IPS-NIHi11 (cell line): Measurements from ENCODE around the gene SUSD2.
"Not testable (repeated sequence)": the region's sequence is repeated elsewhere in the genome, so short reads cannot be mapped to it uniquely, and the experiment has no call there.

Experiments
- DNase-seq: peaks from one replicate; pipeline ENCODE4 v3.0.0; 2012; ENCODE audit warnings: mixed read lengths, low spot score

The SUSD2 gene

DNA sequence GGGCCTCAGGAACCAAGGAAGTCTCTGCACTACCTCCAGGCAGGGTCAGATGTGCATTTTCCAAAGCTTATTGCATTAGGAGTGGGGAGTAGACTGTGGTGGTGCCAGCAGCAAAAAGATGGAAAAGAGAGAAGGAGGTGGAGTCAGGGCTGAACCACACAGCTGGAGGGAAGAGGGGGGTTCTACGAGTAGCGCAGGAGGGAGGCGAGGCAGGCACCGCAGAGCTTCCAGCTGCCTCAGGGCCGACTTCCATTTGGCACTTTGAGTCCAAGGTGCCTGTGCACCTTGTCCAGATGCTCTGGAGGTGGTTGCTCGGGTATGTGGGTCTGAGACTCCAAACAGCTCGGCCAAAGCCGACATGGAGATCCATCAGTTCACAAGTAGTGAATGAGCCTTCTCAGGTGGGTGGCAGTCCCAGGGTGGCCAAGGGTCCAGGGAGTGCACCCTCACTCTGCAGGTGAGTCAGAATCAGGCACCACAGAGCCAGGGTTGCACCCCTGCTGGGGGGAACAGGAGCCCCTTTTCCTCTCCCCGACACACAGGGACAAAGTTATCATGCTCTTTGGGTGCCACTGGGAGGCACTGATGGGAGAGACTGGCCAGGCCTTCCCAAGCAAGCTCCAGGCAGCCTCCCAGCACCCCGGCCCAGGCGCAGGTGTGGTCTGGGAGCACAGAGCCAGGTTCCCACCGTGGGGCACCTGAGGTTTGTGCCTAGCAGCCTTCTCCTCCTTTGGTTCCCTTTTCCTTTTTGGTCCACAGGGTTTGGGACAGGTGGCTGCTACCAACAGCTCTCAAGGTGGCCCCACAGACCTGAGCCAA lies 33.4 kb downstream of the SUSD2 start:
- DNase-seq = no peak

DNA sequence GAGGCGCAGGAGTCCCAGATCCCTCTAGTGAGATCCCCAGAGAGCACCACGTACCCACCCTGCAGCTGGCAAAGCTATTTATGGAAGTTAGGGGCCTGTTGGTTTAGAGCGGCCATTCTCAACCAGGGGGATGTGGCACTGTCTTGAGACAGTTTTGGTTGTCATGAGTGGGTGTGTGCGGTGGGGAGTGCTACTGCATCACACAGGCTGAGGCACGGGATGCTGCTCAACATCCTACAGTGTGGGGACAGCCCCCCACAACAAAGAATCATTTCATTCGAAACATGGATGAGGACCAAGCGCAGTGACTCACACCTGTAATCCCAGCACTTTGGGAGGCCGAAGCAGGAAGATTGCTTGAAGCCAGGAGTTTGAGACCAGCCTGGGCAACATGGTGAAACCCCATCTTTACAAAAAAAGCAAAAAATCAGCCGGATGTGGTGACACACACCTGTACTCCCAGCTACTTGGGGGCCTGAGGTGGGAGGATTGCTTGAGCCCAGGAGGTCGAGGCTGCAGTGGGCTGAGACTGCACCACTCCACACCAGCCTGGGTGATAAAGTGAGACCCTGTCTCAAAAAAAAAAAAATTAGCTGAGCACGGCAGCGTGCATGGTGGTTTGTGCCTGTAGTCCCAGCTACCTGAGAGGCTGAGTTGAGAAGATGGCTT lies 35.4 kb downstream of the SUSD2 start:
- no peak for DNase-seq

DNA sequence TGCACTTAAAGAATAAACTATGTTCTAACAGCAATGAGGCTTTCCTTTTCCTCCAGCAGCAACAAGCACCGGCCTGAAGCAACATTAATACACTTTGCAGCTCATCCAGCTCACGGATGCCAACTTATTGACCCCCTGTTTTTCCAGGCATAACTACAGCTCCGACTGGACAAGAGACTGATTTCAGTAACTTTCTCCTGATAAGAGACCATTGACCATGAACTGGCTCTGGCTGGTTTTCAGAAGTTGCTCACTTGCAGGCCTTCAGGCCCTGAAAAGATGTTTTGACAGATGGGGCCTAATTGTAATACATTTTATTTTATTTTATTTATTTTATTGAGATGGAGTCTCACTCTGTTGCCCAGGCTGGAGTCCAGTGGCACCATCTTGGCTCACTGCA lies 36.1 kb downstream of the SUSD2 start:
- DNase-seq = no peak

DNA sequence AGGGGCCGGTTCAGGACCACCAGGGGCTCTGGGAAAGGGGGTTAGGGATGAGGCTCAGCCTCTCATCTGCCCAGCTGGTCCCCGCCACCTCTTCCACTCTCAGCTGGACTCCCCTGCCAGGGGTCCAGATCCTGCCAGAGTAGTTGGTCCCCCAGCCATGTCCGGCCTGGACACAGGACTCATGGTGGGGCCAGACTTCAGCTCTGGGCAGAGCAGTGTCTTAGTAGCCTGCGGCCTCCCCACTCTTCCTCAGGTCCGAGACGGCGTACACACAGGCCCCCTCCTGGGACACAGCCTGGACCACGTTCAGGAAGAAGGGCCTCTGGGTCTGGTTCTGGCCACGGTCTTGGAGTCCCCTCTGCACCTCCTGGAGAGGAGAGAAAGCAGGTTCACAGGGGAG lies 38.5 kb downstream of the SUSD2 start:
- DNase-seq = peak; percentile 3

DNA sequence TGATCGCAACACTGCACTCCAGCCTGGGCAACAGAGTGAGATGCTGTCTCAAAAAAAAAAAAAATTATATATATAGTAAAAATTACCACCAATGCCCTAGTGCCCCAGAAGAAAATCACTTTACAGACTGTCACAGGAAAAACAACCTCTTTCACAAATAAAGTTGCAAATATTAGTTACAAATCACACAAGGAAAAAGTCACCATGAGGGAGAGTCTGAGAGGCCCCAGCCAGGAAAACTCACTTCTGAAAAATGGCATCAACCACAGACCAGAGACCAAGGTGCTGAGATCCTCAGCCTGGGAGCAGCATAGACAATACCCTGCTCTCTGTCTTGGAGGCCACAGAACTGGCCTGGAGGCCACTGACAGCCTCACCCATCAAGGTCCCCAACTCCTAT lies 43.2 kb downstream of the SUSD2 start:
- peak; percentile 2 for DNase-seq

DNA sequence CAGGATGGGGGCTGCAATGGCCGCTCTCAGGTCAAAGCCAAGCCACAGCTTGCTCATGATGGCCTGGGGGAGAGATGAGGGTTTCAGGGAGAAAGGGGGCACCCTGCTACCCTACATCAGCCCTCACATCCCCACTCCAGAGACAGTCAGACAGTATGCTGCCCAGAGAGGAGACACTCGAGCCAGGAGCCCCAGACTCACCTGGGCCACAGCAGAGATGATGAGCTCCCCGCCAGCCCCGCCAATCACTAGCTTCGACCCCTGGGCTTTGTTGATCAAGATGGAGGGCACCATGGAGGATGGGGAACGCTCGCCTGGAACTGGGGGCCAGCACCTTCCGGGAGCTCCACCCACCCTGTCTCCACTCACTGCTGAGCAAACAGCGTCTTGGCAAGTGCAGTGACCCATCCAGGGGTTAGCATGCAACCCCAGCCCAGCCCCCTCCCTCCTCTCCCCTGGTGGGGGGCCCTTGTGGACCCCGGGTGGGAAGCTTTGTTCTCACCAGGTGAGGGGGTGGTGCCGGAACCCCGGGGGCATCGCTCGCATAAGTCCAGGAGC lies 43.8 kb downstream of the SUSD2 start:
- peak; percentile 2 for DNase-seq

DNA sequence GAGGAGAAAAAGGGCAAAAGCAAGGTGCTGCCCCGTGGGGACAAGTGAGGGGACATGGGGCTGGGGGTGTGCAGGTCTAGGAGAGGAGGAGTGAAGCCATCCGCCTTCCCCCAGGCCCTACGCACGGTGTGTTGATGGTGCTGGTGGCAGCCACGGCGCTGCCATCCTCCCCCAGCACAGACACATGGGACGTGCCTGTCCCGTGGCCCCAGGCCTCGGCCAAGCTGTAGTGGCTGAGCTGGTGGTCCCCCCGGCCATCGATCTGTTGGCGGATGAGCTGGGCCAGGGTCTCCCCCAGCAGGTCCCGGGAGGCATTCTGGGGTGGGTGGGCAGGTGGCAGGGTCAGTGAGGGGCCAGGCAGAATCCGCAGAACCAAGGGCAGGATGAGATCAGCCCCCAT lies 44.7 kb downstream of the SUSD2 start:
- DNase-seq = peak; percentile 9

DNA sequence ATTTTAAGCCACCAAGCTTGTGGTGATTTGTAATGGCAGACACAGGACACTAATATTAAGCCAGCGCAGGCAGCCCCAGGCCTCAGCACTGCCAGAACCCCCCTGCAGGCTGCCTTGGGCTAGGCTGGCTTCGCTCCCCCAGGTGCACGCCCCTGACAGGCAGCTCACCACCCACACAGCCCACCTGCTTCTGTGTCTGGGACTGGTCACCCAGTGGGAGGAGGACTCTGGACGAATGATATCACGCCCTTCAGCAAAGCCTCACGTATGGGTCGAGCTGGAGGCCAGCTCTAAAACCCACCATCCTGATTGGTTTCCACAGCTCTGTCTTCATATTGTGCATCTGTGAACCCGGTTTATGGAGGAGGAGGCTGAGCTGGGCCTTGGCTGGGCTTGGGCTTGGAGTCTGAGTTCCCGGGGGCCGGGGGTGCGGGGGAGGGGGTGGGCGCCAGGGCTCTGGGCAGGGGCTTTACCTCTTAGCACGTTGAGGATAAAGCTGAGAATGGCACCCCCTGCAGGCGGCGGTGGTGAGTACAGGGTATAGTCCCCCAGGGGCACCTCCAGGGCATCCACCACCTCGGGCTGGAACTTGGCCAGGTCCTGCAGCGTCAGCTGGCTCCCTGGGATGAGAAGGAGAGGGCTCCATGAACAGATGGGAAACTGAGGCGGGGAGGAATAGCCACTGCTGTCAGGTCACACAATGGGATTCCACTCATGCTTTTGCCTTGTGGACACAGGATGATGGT lies 49.8 kb downstream of the SUSD2 start:
- peak; percentile 92 for DNase-seq

DNA sequence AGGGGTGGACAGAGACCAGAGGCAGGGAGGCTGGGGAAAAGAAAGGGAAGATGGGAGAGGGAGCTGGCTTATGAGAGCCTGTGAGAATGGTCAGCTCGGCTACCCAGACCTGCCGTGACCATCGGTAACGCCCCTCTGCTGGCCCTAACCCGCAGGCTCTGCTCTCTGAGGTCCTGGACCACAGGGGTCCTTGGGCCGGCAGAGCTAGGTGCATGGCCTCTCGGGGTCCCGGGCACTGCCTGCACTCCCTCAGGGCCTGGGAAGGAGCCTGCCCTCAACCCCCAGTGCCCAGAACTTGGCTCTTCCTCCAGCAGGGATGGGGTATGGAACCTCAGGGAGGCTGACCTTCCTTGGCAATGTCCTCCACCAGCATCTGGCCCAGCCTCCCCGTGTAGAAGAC lies 50.4 kb downstream of the SUSD2 start:
- DNase-seq = peak; percentile 3

DNA sequence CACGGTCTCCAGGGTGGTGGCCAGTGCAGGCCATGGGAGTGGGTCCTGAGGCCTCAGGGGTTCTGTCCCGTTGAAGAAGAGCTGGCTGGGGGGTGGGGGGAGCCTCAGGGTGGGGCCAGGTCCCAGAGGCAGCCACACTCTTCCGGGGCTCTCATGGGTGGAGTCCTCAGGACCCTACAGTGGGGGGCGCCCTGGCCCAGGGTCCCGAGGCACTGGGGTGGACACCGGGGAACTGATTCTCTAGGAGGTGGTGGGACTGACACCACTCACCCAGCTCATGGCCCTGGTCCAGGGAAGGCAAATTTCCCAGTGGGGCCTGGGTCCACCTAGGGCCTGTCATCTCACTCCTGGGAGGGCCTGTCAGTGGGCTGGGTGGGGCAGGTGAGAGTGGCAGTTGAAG lies 50.8 kb downstream of the SUSD2 start:
- DNase-seq = peak; percentile 6

DNA sequence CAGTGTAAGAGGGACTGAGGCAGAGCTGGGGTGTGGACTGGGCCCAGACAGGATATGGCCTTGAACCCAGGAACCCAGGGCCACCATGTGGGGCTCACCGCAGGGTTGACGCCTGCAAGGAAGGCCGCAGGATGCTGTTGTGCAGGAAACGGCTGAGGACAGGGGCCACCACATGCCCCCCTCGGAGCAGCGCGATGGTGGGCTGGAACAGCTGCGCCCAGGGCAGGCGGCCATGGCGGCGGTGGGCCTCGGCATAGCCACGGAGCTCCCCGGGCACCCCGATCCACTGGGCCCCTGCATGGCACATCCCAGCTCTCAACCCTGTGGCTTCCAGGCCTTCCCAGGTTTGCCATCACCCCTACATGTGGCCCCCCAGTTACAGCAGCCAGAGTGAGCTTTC lies 51.4 kb downstream of the SUSD2 start:
- DNase-seq = no peak

DNA sequence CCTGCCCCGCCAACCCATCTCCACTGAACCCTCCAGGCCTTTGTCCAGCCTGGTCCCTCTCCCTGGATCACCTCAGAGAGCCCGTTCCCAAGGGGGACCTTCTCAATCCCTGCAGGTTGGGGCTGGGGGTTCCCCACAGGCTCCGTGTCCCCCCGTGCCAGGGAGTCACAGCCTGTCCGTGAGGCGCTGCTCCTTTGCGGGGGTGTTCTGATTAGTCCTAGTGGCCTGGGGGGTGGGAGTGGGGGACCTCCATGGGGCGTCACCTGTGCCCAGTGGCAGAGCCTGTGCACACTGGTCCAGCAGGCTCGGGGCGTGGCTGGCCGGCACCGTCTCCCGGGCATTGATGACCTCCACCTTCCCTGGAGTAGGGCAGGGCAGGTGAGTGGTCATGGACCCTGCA lies 51.9 kb downstream of the SUSD2 start:
- no peak for DNase-seq

DNA sequence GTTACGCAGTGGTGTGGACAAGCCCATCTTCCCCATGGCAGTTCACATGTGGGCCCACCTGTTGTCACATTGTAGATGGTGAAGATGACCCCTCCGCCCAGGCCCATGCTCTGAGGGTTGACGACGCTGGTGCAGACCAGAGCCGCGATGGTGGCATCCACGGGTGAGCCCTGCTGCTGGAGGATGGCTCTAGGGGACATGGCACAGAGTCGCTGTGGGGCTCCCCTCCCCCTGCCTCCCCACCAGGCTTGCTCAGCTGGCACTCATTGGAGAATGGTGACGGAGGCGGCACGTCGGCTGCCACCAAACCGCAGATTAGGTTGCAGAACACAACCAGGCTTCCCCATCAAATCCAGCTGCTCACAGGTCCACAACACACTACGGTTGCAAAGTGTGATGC lies 52.5 kb downstream of the SUSD2 start:
- DNase-seq = no peak

DNA sequence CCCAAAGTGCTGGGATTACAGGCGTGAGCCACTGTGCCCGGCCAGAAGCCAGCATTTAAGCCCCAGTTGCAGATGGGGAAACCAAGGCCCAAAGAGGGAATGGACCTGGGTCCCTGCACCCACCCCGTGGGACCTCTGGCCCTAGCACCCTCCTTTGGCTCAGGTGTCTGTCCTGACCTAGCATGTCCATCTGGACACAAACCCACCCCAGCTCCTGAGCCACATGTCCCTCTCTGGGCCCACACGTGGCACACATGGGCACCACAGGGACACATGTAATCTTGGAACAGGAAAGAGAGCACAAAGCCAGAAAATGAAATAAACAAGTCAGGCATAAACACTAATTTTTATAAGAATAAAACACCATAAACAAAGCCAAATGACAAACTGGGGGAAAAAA lies 54.0 kb downstream of the SUSD2 start:
- DNase-seq = no peak

DNA sequence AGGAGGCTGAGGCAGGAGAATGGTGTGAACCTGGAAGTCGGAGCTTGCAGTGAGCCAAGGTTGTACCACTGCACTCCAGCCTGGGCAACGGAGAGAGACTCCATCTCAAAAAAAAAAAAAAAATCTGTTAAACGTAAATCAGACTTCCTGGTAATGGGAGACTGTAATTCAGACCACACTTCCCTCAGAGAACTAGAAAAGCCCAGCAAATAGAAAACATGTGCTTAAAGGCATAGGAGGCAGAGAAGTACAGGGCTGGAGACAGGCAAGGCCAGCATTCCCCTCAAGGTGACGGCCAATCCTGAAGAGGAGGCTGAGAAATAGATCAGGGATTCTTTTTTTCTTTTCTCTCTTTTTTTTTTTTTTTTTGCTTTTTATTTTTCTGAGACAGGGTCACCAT lies 55.4 kb downstream of the SUSD2 start:
- no peak for DNase-seq

DNA sequence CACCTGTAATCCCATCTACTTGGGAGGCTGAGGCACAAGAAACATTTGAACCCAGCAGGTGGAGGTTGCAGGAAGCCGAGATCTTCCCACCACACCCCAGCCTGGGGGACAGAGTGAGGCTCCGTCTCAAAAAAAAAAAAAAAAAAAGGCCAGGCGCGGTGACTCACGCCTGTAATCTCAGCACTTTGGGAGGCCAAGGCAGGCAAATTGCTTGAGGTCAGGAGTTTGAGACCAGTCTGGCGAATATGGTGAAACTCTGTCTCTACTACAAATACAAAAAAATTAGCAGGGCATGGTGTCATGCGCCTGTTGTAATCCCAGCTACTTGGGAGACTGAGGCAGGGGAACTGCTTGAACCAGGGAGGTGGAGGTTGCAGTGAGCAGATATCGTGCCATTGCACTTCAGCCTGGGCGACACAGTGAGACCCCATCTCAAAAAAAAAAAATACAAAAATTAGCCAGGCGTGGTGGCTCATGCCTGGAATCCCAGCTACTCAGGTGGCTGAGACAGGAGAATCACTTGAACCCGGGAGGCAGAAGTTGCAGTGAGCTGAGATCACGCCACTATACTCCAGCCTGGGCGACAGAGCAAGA lies 56.9 kb downstream of the SUSD2 start:
- DNase-seq = not testable (repeated sequence)
